Keratinocyte (primary cell): Measurements from ENCODE around the gene KCNH8. TPM values are rescaled to one million over a fixed set of nuclear protein-coding genes. Genes with fewer than 3 reads are reported as not detected.

ENCODE experiments used
- DNase-seq: peaks from one replicate; pipeline ENCODE4 v3.0.0-alpha.2; 2011; ENCODE audit warnings: low read depth, missing footprints, low spot score
- FAIRE-seq: peaks from 2 replicates; lab custom pipeline; 2011; peaks lifted over from hg19 to GRCh38; lab: Jason Lieb, UNC
- H2AFZ ChIP-seq: 2 replicates; pipeline ENCODE4 v1.6.0; 2012; ENCODE audit warnings: low read length, control low read depth, inconsistent platforms; ENCODE audit not compliant: control insufficient read depth
- H3K27ac ChIP-seq: 2 replicates; pipeline ENCODE4 v1.5.1; 2011; ENCODE audit warnings: low read length; ENCODE audit not compliant: control insufficient read depth, insufficient read depth
- H3K27me3 ChIP-seq: 3 replicates; pipeline ENCODE4 v1.6.0; 2011; ENCODE audit warnings: low read length; ENCODE audit not compliant: control insufficient read depth, insufficient read depth; ENCODE audit errors: extremely low read depth
- H3K36me3 ChIP-seq, 2 experiments: 2 replicates in 1 of 2; 3 replicates in 1 of 2; pipeline ENCODE4 v1.5.1; 2011; ENCODE audit warnings: low read length in 2 of 2, mild to moderate bottlenecking in 1 of 2; ENCODE audit not compliant: control insufficient read depth in 2 of 2, insufficient read depth in 2 of 2; ENCODE audit errors: extremely low read depth in 1 of 2
- H3K4me1 ChIP-seq: 3 replicates; pipeline ENCODE4 v1.5.1; 2011; ENCODE audit warnings: low read length; ENCODE audit not compliant: control insufficient read depth, insufficient read depth; ENCODE audit errors: extremely low read depth
- H3K4me2 ChIP-seq: 3 replicates; pipeline ENCODE4 v1.6.0; 2011; ENCODE audit warnings: low read depth, low read length; ENCODE audit not compliant: control insufficient read depth, insufficient read depth; ENCODE audit errors: extremely low read depth
- H3K4me3 ChIP-seq, 3 experiments: fragments of 200-600 bp in 1 of 3; sonication (generic) in 1 of 3; 2 replicates in 2 of 3; 3 replicates in 1 of 3; pipeline ENCODE4 v1.5.1; 2011 to 2016; ENCODE audit warnings: low read length in 3 of 3, mild to moderate bottlenecking in 3 of 3, control low read depth in 2 of 3, inconsistent platforms in 1 of 3, low read depth in 1 of 3, mixed read lengths in 1 of 3, mixed run types in 1 of 3, moderate library complexity in 1 of 3; ENCODE audit not compliant: control insufficient read depth in 2 of 3, insufficient read depth in 2 of 3; ENCODE audit errors: extremely low read depth in 1 of 3
- H3K79me2 ChIP-seq: 2 replicates; pipeline ENCODE4 v1.6.0; 2012; ENCODE audit warnings: low read length; ENCODE audit not compliant: control insufficient read depth, insufficient read depth
- H3K9ac ChIP-seq: 3 replicates; pipeline ENCODE4 v1.6.0; 2011; ENCODE audit warnings: low read length; ENCODE audit not compliant: control insufficient read depth, insufficient read depth; ENCODE audit errors: extremely low read depth
- H3K9me1 ChIP-seq: 3 replicates; pipeline ENCODE4 v1.6.0; 2011; ENCODE audit warnings: low read length; ENCODE audit not compliant: control insufficient read depth, insufficient read depth; ENCODE audit errors: extremely low read depth
- H3K9me3 ChIP-seq: 2 replicates; pipeline ENCODE4 v1.5.1; 2012; ENCODE audit warnings: low read depth, low read length; ENCODE audit not compliant: control insufficient read depth
- H4K20me1 ChIP-seq: 3 replicates; pipeline ENCODE4 v1.6.0; 2011; ENCODE audit warnings: low read length; ENCODE audit not compliant: control insufficient read depth, insufficient read depth; ENCODE audit errors: extremely low read depth
- EZH2 ChIP-seq: IDR thresholded peaks from one replicate; pipeline ENCODE4 v1.6.1; 2012; ENCODE audit warnings: inconsistent platforms, mild to moderate bottlenecking, low read length, moderate library complexity
- dilution Hi-C: fragments of 300-500 bp; cut with MboI; formaldehyde crosslinking; loops from one replicate; pipeline ENCODE4 v1.7.0; 2020; ENCODE audit warnings: low sequenced_read_pairs; ENCODE audit not compliant: extremely low pct_ligation_motif_present
- polyA plus RNA-seq, 5 experiments: library from polyadenylated mRNA; depleted of rRNA in 3 of 5; stranded (reverse) in 3 of 5; stranded (forward) in 1 of 5; unstranded in 1 of 5; fragments of >200 nt; gene quantifications; 1 replicate in 1 of 5; 2 replicates in 3 of 5; 3 replicates in 1 of 5; pipeline versions ENCODE4 v1.2.1 to v1.2.3, GENCODE V29; 2011 to 2012; ENCODE audit warnings: missing spikeins in 2 of 5, low read depth in 1 of 5, low replicate concordance in 1 of 5
- TF ChIP-seq, protein P1 (sequence below), 3 experiments: IDR thresholded peaks in 1 of 3; conservative IDR thresholded peaks in 1 of 3; optimal IDR thresholded peaks in 1 of 3; 2 replicates in 2 of 3; 3 replicates in 1 of 3; pipeline versions ENCODE3 to v1.5.1; 2011; ENCODE audit warnings: low read length in 3 of 3, mild to moderate bottlenecking in 3 of 3, moderate library complexity in 2 of 3, control low read depth in 1 of 3, inconsistent platforms in 1 of 3; ENCODE audit not compliant: insufficient read depth in 2 of 3; ENCODE audit errors: extremely low read depth in 1 of 3

KCNH8 gene
- polyA plus RNA-seq, 1 donor (not counting 4 experiments of a cell fraction or from before 2014, with no cell fraction given) = not detected

DNA sequence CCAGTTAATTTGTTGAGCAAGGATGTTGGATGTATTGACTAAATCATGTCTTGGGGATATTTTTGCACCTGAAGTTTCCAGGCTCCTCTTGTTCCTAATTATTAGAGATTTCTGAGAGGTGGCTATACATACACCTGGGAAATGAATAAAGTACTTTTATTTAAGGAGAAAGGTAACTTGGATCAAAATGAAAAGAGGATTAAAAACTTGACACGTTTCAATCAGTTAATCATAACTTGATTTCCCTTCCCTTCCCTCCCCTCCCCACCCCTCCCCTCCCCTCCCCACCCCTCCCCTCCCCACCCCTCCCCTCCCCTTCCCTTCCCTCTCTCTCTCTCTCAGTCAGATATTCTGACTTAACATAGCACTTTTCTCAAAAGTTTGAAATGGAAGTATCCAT, 126.3 kb downstream of the KCNH8 start:
- H3K4me1 ChIP-seq = no peaks in the 10 kb centered on the region
- H3K27me3 ChIP-seq = no peaks in the 10 kb centered on the region
- no peaks in the 10 kb centered on the region for H3K9me1 ChIP-seq
- H3K4me3 ChIP-seq = no peak overlapping the region
- no peak overlapping the region for H3K4me2 ChIP-seq
- H3K79me2 ChIP-seq = no peaks in the 10 kb centered on the region
- no peak overlapping the region for H3K27ac ChIP-seq
- no peak overlapping the region for H3K9ac ChIP-seq
- FAIRE-seq (no peak), DNase-seq (no peak)
- TF ChIP-seq, protein P1, sequence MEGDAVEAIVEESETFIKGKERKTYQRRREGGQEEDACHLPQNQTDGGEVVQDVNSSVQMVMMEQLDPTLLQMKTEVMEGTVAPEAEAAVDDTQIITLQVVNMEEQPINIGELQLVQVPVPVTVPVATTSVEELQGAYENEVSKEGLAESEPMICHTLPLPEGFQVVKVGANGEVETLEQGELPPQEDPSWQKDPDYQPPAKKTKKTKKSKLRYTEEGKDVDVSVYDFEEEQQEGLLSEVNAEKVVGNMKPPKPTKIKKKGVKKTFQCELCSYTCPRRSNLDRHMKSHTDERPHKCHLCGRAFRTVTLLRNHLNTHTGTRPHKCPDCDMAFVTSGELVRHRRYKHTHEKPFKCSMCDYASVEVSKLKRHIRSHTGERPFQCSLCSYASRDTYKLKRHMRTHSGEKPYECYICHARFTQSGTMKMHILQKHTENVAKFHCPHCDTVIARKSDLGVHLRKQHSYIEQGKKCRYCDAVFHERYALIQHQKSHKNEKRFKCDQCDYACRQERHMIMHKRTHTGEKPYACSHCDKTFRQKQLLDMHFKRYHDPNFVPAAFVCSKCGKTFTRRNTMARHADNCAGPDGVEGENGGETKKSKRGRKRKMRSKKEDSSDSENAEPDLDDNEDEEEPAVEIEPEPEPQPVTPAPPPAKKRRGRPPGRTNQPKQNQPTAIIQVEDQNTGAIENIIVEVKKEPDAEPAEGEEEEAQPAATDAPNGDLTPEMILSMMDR (optimal IDR thresholded peaks at IDR 0.05 in 1 of 3, IDR thresholded peaks at IDR 0.05 in 1 of 3, conservative IDR thresholded peaks at IDR 0.05 in 1 of 3; ENCODE audit: extremely low read depth in 1 of 3, insufficient read depth in 2 of 3, low read length in 3 of 3) = no peak
- no peak for TF ChIP-seq EZH2
- H3K9me3 ChIP-seq = no peaks in the 10 kb centered on the region
- no peaks in the 10 kb centered on the region for H3K36me3 ChIP-seq
- dilution Hi-C loops = no loop called here
- H2AFZ ChIP-seq = no peak overlapping the region
- H4K20me1 ChIP-seq = no peaks in the 10 kb centered on the region

DNA sequence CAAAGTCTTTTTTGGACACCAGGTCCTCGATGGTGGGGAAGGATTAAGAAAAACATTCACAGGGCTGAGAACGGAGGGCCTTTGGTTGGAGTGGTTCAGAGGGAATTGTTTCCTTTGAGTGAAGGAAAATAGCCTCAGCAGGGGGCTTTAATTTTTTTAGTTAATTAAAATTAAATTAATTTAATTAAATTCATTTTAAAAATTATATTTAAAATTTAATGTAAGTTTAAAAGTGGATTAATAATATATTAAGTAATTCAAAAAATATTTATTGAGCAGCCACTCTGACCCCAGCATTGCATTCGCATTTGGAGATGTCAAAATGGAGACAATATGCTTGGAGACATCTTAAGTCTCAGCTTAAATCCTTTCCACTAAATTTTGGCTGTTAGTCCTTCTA, 136.7 kb downstream of the KCNH8 start:
- no peaks in the 10 kb centered on the region for H3K36me3 ChIP-seq
- no peaks in the 10 kb centered on the region for H3K27me3 ChIP-seq
- dilution Hi-C loops = loop anchor here (5.0 kb wide), 1 partner anchor 38 kb away; no protein-coding TSS in a partner anchor
- no peak overlapping the region for H3K27ac ChIP-seq
- H2AFZ ChIP-seq = no peak overlapping the region
- TF ChIP-seq, protein P1 (optimal IDR thresholded peaks at IDR 0.05 in 1 of 3, IDR thresholded peaks at IDR 0.05 in 1 of 3, conservative IDR thresholded peaks at IDR 0.05 in 1 of 3; ENCODE audit: extremely low read depth in 1 of 3, insufficient read depth in 2 of 3, low read length in 3 of 3) = no peak
- no peak for TF ChIP-seq EZH2
- H3K79me2 ChIP-seq = no peaks in the 10 kb centered on the region
- H3K9ac ChIP-seq = no peak overlapping the region
- no peaks in the 10 kb centered on the region for H3K9me3 ChIP-seq
- DNase-seq = no peak
- H3K4me3 ChIP-seq = no peak overlapping the region
- H3K4me1 ChIP-seq = no peaks in the 10 kb centered on the region
- H3K9me1 ChIP-seq = no peaks in the 10 kb centered on the region
- FAIRE-seq = no peak
- no peak overlapping the region for H3K4me2 ChIP-seq
- H4K20me1 ChIP-seq = no peaks in the 10 kb centered on the region
